Peyer's patch (tissue), 4 donors: ENCODE results near the gene SYT13. TPM values are rescaled to one million over a fixed set of nuclear protein-coding genes. Genes with fewer than 3 reads are reported as not detected.

ENCODE experiments used
- DNase-seq, 3 donors: peaks; one replicate each; pipeline ENCODE4 v3.0.0-alpha.2; 2017 to 2019
- H3K27ac ChIP-seq, 4 donors: fragments of 200-600 bp; sonication (generic); one replicate each; pipeline ENCODE4 v1.5.1; 2016 to 2019
- H3K27me3 ChIP-seq, 2 donors: fragments of 200-600 bp; sonication (generic); one replicate each; pipeline ENCODE4 v1.5.1; 2019
- H3K36me3 ChIP-seq, 3 donors: fragments of 200-600 bp; sonication (generic); one replicate each; pipeline ENCODE4 v1.5.1; 2016 to 2019
- H3K4me1 ChIP-seq, 4 donors: fragments of 200-600 bp; sonication (generic); one replicate each; pipeline ENCODE4 v1.5.1; 2016 to 2019
- H3K4me3 ChIP-seq, 4 donors: fragments of 200-600 bp; sonication (generic); 1 replicate in 3 of 4; 2 replicates in 1 of 4; pipeline ENCODE4 v1.5.1; 2016 to 2019; ENCODE audit warnings: mild to moderate bottlenecking in 1 of 4
- H3K9me3 ChIP-seq, 4 donors: fragments of 200-600 bp; sonication (generic); one replicate each; pipeline ENCODE4 v1.5.1; 2016 to 2019; ENCODE audit warnings: mild to moderate bottlenecking in 1 of 4
- CTCF ChIP-seq, 6 experiments: fragments of 450-650 bp in 4 of 6; fragments of 200-600 bp in 2 of 6; sonication (generic) in 1 of 6; IDR thresholded peaks; one replicate each; pipeline ENCODE4 v1.5.1; 2017 to 2019; ENCODE audit warnings: antibody characterized with exemption in 6 of 6, mild to moderate bottlenecking in 3 of 6, moderate library complexity in 1 of 6
- POLR2A ChIP-seq, 2 donors: fragments of 450-650 bp; IDR thresholded peaks; one replicate each; pipeline ENCODE4 v1.5.1; 2017; ENCODE audit warnings: antibody characterized with exemption in 2 of 2, mild to moderate bottlenecking in 2 of 2, moderate library complexity in 2 of 2
- total RNA-seq, 4 donors: library from RNA; depleted of rRNA; stranded (reverse); fragments of >200 nt; gene quantifications; one replicate each; pipeline ENCODE4 v1.1.0, GENCODE V29; 2016

SYT13 gene
- total RNA-seq, 4 donors from 2014 or later, result 15.4 to 41.3 (median 25.2) TPM

DNA sequence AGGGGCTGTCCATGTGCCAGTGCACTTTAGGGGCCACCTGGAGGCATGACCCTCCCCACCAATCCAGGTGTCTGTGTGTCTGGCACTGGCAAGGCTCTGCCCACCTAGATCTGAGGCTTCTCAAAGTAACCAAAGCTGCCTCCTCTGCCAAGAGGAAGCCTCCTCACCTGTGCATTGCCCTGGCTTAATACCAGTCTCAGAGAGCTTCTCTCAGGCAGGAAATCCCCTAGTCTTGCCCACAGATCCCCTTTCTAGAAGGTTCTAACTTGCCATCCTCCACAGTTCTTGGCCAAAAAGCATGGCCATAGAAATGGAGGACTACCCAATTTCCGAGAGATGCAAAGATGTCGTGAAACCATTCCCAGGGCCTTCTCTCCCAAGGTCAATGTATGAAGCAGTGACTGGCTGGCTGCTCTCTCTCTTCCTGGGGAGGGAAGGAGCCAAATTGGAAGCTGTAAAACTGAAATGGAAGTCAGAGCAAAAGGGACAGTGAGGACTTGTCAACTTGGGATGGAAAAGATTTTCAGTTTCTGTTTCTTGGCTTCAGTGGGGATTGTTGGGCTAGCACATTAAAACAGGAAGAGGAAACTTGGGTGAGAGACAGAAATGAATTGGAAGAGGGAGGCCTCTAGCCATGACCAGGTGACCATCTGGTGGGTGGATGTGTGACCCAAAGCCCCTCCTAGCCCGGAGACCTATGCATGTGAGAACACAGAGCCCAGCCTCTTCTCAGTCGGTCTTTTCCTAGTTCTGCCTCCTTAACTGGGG lies 70.9 kb downstream of the SYT13 start:
- no peak for DNase-seq
- Histone ChIP-seq H3K27me3 (no peaks in the 10 kb centered on the region), H3K4me3 (no peak overlapping the region), H3K4me1 (peaks cover 0 to 13% (median 0%) of the 10 kb centered on the region in 4 donors), H3K36me3 (peaks cover 0 to 9% (median 0%) of the 10 kb centered on the region in 3 donors), H3K9me3 (no peaks in the 10 kb centered on the region), H3K27ac (no peak overlapping the region)
- TF ChIP-seq POLR2A (IDR thresholded peaks at IDR 0.05) (no peak), CTCF (IDR thresholded peaks at IDR 0.05) (no peak)

GRCh38 chr11:45213717-45214116 lies 72.4 kb downstream of the SYT13 start:
- DNase-seq, result no peak
- H3K4me1 ChIP-seq, result peaks cover 0 to 16% (median 0%) of the 10 kb centered on the region in 4 donors
- no peak for TF ChIP-seq CTCF (IDR thresholded peaks at IDR 0.05)
- TF ChIP-seq POLR2A (IDR thresholded peaks at IDR 0.05), result no peak
- no peaks in the 10 kb centered on the region for H3K27me3 ChIP-seq
- H3K9me3 ChIP-seq, result no peaks in the 10 kb centered on the region
- H3K36me3 ChIP-seq, result peaks cover 0 to 9% (median 0%) of the 10 kb centered on the region in 3 donors
- H3K4me3 ChIP-seq, result no peak overlapping the region
- H3K27ac ChIP-seq, result no peak overlapping the region

DNA sequence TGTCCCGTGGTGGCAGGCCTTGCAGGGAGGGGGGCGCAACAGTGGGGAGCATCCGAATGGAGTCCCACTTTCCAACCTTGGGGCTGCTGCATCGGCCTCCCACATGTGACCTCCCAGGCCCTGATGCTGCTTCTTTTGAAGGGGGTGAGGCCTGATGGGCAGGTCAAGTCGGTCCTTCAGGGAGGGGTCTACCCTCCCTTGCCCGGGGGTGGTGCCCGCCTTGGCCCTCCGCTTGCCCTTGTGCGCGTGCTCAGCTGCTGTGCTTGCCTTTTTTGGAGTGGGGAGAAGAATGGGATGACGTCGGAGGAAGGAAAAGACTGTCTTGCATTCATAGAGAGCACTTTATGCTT lies 72.8 kb downstream of the SYT13 start:
- Histone ChIP-seq H3K4me3 (no peak overlapping the region), H3K4me1 (peaks cover 0 to 21% (median 0%) of the 10 kb centered on the region in 4 donors), H3K27me3 (no peaks in the 10 kb centered on the region), H3K36me3 (peaks cover 0 to 9% (median 0%) of the 10 kb centered on the region in 3 donors), H3K9me3 (no peaks in the 10 kb centered on the region), H3K27ac (no peak overlapping the region)
- TF ChIP-seq POLR2A (IDR thresholded peaks at IDR 0.05) (no peak), CTCF (IDR thresholded peaks at IDR 0.05) (no peak)
- no peak for DNase-seq

- H3K4me3 ChIP-seq, result no peak overlapping the region
- H3K27ac ChIP-seq, result no peak overlapping the region
- TF ChIP-seq CTCF (IDR thresholded peaks at IDR 0.05) (no peak), POLR2A (IDR thresholded peaks at IDR 0.05) (no peak)
- DNase-seq, result no peak
- H3K36me3 ChIP-seq, result peaks cover 0 to 9% (median 0%) of the 10 kb centered on the region in 3 donors
- peaks cover 0 to 22% (median 0%) of the 10 kb centered on the region in 4 donors for H3K4me1 ChIP-seq
- no peaks in the 10 kb centered on the region for H3K9me3 ChIP-seq
- no peaks in the 10 kb centered on the region for H3K27me3 ChIP-seq
Measured at GRCh38 chr11:45212566-45213315, 73.4 kb downstream of the SYT13 start.

- TF ChIP-seq CTCF (IDR thresholded peaks at IDR 0.05) (peak in 2 of 6 experiments; percentile 35 to 43), POLR2A (IDR thresholded peaks at IDR 0.05) (no peak)
- Histone ChIP-seq H3K36me3 (peaks cover 0 to 9% (median 0%) of the 10 kb centered on the region in 3 donors), H3K4me3 (no peak overlapping the region), H3K27ac (no peak overlapping the region), H3K4me1 (peaks cover 0 to 22% (median 0%) of the 10 kb centered on the region in 4 donors), H3K9me3 (no peaks in the 10 kb centered on the region), H3K27me3 (no peaks in the 10 kb centered on the region)
- DNase-seq, result no peak
Measured at GRCh38 chr11:45211732-45212131, 74.4 kb downstream of the SYT13 start.
